Measurements from ENCODE around the gene RNF111. TPM values are rescaled to one million over a fixed set of nuclear protein-coding genes. Genes with fewer than 3 reads are reported as not detected.
A peak's percentile ranks its signal among the peaks of the same experiment; 100 is the strongest.
"Not testable (repeated sequence)": the region's sequence is repeated elsewhere in the genome, so short reads cannot be mapped to it uniquely, and the experiment has no call there.

Gene RNF111
- total RNA-seq, 2 experiments from 2014 or later: 22.6 to 25.0 TPM

DNA sequence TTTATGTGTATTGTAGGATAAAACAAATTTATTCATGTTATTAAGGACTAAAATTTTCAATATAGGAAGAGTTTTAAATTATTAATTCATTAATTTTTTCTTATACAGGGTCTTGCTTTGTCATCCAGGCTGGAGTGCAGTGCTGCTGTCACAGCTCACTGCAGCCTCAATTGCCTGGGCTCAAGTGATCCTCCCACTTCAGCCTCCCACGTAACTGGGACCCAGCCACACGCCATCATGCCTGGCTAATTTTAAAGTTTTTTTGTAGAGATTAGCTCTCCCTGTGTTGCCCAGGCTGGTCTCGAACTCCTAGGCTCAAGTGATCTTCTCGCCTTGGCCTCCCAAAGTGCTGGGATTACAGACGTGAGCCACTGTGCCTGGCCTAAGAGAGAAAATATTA is 132.2 kb downstream of the RNF111 start:
- intact Hi-C loops (cut with micrococcal nuclease): no loop called here
- ChIA-PET CTCF (no interaction called here), POLR2A (no interaction called here)
- H3K4me3 Mint-ChIP-seq: no peak overlapping the region
- peaks cover 43% of the 10 kb centered on the region for H3K36me3 Mint-ChIP-seq
- no peak overlapping the region for H3K27ac Mint-ChIP-seq
- H3K27me3 Mint-ChIP-seq: no peaks in the 10 kb centered on the region
- no peaks in the 10 kb centered on the region for H3K9me3 Mint-ChIP-seq
- no peak for DNase-seq
- H3K4me1 Mint-ChIP-seq (ENCODE audit: low read depth): no peaks in the 10 kb centered on the region

DNA sequence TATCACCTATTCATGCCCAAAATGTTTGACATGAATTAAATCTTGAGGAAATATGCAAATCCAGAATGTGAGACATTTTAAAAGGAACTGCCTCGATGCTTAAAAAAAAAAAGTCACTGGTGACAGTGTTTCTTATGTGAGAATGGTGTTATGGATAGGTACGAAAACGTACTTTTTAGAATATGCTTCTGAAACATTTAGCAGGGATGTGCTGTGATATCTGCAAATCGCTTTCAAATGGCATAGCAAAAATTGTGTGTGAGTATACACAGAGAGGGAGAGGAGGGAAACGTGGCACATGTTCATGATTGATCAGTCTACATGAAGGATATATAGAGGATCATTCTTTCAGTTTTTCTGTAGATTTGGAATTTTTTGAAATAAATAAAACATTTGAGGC is 133.5 kb downstream of the RNF111 start:
- intact Hi-C loops (cut with micrococcal nuclease): no loop called here
- POLR2A ChIA-PET: no interaction called here
- CTCF ChIA-PET: no interaction called here
- H3K9me3 Mint-ChIP-seq: no peaks in the 10 kb centered on the region
- peaks cover 41% of the 10 kb centered on the region for H3K36me3 Mint-ChIP-seq
- H3K4me1 Mint-ChIP-seq (ENCODE audit: low read depth): no peaks in the 10 kb centered on the region
- no peak overlapping the region for H3K27ac Mint-ChIP-seq
- H3K27me3 Mint-ChIP-seq: no peaks in the 10 kb centered on the region
- no peak overlapping the region for H3K4me3 Mint-ChIP-seq
- DNase-seq: no peak

DNA sequence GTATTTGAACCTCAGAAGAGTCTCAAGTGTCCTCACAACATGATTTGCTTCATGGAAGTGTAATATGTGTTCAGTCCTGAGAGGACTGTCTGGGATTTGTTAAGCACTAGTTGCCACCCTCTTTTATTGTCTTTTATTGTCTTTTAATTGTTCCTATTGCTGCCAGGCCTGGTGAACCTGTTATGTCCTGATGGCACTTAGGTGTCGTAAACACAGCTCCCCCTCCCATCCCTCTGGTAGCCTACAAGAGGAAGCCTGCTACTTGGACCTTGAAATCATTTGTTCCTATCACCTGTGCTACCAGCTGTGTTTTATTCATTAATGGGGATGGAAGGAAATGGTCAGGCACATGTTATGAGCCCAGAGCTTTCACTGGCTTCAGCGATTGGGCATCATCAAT is 136.8 kb downstream of the RNF111 start:
- Mint-ChIP-seq H3K27ac (no peak overlapping the region), H3K9me3 (peaks cover 8% of the 10 kb centered on the region), H3K27me3 (no peaks in the 10 kb centered on the region), H3K4me3 (no peak overlapping the region), H3K4me1 (ENCODE audit: low read depth) (no peaks in the 10 kb centered on the region), H3K36me3 (peaks cover 40% of the 10 kb centered on the region)
- ChIA-PET CTCF (no interaction called here), POLR2A (no interaction called here)
- DNase-seq: no peak
- intact Hi-C loops (cut with micrococcal nuclease): no loop called here

DNA sequence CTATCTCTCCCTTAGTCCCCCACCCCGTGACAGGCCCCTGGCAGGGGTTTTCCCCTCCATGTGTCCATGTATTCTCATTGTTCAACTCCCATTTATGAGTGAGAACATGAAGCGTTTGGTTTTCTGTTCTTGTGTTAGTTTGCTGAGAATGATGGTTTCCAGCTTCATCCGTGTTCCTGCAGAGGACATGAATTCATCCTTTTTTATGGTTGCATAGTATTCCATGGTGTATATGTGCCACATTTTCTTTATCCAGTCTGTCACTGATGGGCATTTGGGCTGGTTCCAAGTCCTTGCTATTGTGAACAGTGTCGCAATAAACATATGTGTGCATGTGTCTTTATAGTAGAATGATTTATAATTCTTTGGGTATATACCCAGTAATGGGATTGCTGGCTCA is 138.2 kb downstream of the RNF111 start:
- H3K4me1 Mint-ChIP-seq (ENCODE audit: low read depth); POLR2A ChIA-PET; DNase-seq; H3K4me3 Mint-ChIP-seq; H3K27me3 Mint-ChIP-seq; H3K27ac Mint-ChIP-seq; intact Hi-C loops (cut with micrococcal nuclease): not testable (repeated sequence)
- Mint-ChIP-seq H3K9me3 (peaks cover 19% of the 10 kb centered on the region), H3K36me3 (peaks cover 50% of the 10 kb centered on the region)
- CTCF ChIA-PET: interaction anchor here (1.0 kb wide), 1 partner anchor 12 kb away, joined by 3 read pairs; no protein-coding TSS in a partner anchor

DNA sequence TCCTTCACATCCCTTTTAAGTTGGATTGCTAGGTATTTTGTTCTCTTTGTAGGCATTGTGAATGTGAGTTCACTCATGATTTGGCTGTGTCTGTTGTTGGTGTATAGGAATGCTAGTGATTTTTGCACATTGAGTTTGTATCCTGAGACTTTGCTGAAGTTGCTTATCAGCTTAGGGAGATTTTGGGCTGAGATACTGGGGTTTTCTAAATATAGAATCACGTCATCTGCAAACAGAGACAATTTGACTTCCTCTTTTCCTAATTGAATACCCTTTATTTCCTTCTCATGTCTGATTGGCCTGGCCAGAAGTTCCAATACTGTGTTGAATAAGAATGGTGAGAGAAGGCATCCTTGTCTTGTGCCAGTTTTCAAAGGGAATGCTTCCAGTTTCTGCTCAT is 139.8 kb downstream of the RNF111 start:
- DNase-seq; H3K4me1 Mint-ChIP-seq (ENCODE audit: low read depth); H3K27ac Mint-ChIP-seq; H3K4me3 Mint-ChIP-seq; intact Hi-C loops (cut with micrococcal nuclease); POLR2A ChIA-PET; CTCF ChIA-PET; H3K27me3 Mint-ChIP-seq: not testable (repeated sequence)
- H3K9me3 Mint-ChIP-seq: peaks cover 19% of the 10 kb centered on the region
- H3K36me3 Mint-ChIP-seq: peaks cover 57% of the 10 kb centered on the region

DNA sequence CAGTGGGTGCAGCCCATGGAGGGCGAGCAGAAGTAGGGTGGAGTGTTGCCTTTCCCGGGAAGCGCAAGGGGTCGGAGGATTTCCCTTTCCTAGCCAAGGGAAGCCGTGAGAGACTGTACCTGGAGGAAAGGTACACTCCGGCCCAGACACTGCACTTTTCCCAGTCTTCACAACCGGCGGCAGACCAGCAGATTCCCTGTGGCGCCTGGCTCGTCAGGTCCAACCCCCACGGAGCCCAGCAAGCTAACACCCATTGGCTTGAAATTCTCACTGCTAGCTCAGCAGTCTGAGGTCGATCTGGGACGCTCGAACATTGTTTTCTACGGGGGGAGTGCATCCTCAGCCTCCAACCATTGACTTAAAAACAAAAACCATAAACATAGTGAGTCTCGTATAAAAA is 144.0 kb downstream of the RNF111 start:
- H3K9me3 Mint-ChIP-seq: peaks cover 19% of the 10 kb centered on the region
- ChIA-PET CTCF (interaction anchor here (1.2 kb wide), 1 partner anchor 397 kb away, joined by 3 read pairs; no protein-coding TSS in a partner anchor), POLR2A (no interaction called here)
- no peak overlapping the region for H3K4me3 Mint-ChIP-seq
- H3K36me3 Mint-ChIP-seq: peaks cover 42% of the 10 kb centered on the region
- H3K27ac Mint-ChIP-seq: no peak overlapping the region
- H3K4me1 Mint-ChIP-seq (ENCODE audit: low read depth): no peaks in the 10 kb centered on the region
- intact Hi-C loops (cut with micrococcal nuclease): no loop called here
- no peak for DNase-seq
- no peaks in the 10 kb centered on the region for H3K27me3 Mint-ChIP-seq

DNA sequence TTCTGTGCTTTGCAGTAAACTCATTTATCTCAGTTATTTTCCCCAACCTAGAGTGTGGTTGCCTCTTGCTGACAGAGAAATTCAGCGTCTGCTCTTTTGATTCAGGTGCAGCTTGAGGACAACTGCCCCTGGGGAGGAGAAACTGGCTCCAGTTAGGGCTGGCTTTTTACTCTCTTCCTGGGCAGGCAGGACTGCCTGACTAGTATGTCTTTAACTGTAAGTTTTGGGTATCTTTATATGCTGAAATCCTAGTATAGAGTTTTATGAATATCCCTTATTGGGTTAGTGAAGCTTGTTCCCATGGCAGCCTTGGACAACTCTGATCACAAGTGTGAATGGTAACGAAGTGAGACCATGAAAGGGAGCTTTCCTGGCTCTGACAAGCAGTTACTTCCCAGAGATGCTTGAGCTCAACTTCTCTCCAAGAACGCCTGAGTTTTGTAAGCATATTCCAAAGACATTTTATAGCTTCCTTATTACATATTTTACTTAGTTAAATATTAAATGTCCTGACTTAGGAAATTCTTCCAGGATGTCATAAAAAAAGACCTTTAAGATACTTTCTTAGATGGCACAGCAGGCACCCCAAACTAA is 144.6 kb downstream of the RNF111 start:
- no peak for DNase-seq
- Mint-ChIP-seq H3K27ac (no peak overlapping the region), H3K4me3 (no peak overlapping the region), H3K27me3 (no peaks in the 10 kb centered on the region), H3K4me1 (ENCODE audit: low read depth) (peaks cover under 1% of the 10 kb centered on the region), H3K36me3 (peaks cover 42% of the 10 kb centered on the region), H3K9me3 (peaks cover 19% of the 10 kb centered on the region)
- ChIA-PET CTCF (interaction anchor here (1.2 kb wide), 1 partner anchor 397 kb away, joined by 3 read pairs; no protein-coding TSS in a partner anchor), POLR2A (no interaction called here)
- intact Hi-C loops (cut with micrococcal nuclease): no loop called here

DNA sequence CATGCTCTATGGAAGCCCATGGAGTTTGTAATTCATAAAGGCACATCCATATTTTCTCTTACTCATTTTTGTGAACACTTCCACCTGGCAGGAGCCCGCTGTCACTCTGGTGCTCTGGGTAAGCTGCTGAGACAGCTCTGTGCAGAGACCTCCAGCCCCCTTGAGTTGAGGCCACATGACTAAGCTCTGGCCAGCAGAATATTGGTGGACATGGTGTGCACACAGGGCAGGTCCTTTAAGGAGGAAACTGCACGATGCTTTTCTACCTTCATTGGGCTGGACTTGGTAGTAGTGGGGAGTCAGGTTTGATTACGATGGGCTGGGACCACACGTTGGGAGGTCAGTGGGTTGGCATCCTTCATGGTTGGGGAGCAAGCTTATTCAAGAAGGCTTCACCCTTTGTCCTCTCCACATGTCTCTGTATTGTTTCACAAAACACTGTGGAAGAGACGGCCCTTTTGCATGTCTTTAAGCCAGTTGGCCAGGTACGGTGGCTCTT is 146.5 kb downstream of the RNF111 start:
- no peak overlapping the region for H3K27ac Mint-ChIP-seq
- peaks cover 18% of the 10 kb centered on the region for H3K4me1 Mint-ChIP-seq (ENCODE audit: low read depth)
- ChIA-PET CTCF (no interaction called here), POLR2A (no interaction called here)
- DNase-seq: no peak
- H3K36me3 Mint-ChIP-seq: peaks cover 27% of the 10 kb centered on the region
- H3K9me3 Mint-ChIP-seq: peaks cover 13% of the 10 kb centered on the region
- no peaks in the 10 kb centered on the region for H3K27me3 Mint-ChIP-seq
- intact Hi-C loops (cut with micrococcal nuclease): no loop called here
- no peak overlapping the region for H3K4me3 Mint-ChIP-seq

DNA sequence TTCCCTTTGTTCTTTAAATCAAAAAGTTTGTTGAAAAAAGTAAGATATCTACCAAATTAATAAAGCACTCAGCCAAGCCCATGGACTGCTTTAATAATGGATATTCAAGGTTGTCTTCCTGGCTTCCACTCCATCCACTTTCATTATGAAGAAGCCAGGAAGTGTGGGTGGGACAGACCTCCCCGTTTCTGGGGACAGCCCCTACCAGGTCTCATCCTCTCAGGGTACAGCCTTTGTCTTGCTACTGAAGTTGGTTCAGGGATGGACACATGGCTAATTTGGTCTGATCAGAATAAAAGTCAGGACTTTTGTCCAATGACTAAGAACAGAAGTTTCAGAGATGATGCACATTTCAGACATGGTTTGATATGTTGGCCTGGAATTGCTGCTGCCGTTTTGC is 150.1 kb downstream of the RNF111 start:
- no peaks in the 10 kb centered on the region for H3K9me3 Mint-ChIP-seq
- no peaks in the 10 kb centered on the region for H3K27me3 Mint-ChIP-seq
- H3K27ac Mint-ChIP-seq: peak overlapping the region; percentile 9
- peak; percentile 30 for DNase-seq
- H3K4me1 Mint-ChIP-seq (ENCODE audit: low read depth): peaks cover 24% of the 10 kb centered on the region
- peaks cover 2% of the 10 kb centered on the region for H3K36me3 Mint-ChIP-seq
- no peak overlapping the region for H3K4me3 Mint-ChIP-seq
- CTCF ChIA-PET: interaction anchor here (0.7 to 2.0 kb wide), 4 partner anchors 12 to 181 kb away, joined by 3 to 11 read pairs (median 6); no protein-coding TSS in a partner anchor
- intact Hi-C loops (cut with micrococcal nuclease): no loop called here
- POLR2A ChIA-PET: no interaction called here

DNA sequence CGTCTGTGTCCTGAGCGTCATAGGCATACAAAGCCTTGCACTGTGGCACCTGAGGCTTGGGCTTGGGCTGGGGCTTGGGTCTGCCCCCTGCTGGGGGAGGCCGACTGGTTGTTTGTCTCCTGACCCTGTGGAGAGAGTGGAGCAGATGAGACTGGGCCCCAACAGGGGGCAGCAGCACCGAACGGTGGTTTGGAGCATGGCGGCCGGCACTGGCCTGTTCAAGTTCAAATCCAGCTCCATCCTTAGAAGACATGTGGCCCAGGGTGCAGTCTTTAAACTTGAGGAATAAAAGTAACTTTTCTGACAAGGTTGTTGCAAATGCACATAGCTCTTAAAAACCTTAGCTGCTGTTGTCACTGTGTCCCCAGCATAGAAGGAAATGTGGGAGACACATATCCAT is 150.8 kb downstream of the RNF111 start:
- no peak overlapping the region for H3K4me3 Mint-ChIP-seq
- no peaks in the 10 kb centered on the region for H3K27me3 Mint-ChIP-seq
- no peaks in the 10 kb centered on the region for H3K9me3 Mint-ChIP-seq
- peaks cover 24% of the 10 kb centered on the region for H3K4me1 Mint-ChIP-seq (ENCODE audit: low read depth)
- intact Hi-C loops (cut with micrococcal nuclease): loop anchor here (2.0 kb wide), 1 partner anchor 151 kb away; the partner anchor contains the start of gene RNF111
- peak; percentile 72 for DNase-seq
- ChIA-PET POLR2A (no interaction called here), CTCF (interaction anchor here (0.6 to 2.0 kb wide), 8 partner anchors 13 to 355 kb away, joined by 3 to 11 read pairs (median 3); no protein-coding TSS in a partner anchor)
- H3K27ac Mint-ChIP-seq: no peak overlapping the region
- peaks cover 2% of the 10 kb centered on the region for H3K36me3 Mint-ChIP-seq

DNA sequence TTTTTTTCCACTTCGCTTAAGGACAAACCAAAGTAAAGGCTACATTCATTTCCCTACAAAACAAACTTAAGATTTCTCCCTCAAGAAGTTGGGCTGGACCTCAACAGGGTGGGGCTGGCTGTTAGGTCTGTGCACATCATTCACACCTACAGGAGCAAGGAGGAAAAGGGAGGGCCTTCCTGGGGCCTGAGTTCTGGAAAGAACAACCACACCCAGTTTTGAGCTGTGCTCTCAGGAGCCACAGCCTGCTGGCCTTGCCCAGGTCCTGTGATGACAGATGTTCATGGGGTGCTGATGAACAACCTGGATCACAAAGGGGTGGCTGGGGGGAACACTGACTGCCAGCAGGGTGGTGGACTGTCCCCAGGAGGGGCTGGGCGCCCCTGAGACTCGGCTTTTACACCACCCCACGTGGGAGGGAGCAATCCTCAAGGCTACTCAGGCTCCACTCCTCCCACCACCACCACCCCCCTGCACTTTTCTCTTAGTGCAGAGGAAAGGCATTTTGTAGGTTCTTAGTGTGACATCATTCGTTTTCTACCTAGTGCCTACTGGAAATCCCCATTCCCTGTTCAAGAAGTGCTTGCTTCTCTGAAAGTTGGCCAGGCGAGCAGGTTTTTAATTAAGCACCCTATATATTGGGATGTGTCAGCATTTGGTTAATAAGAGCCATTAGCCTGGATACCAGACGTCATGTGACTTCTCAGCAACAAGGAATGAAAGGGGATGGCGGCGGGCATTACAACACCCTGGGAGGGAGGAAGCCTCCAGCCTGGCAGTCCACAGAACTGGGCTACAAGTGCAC is 153.2 kb downstream of the RNF111 start:
- intact Hi-C loops (cut with micrococcal nuclease): no loop called here
- ChIA-PET POLR2A (no interaction called here), CTCF (no interaction called here)
- Mint-ChIP-seq H3K4me1 (ENCODE audit: low read depth) (peaks cover 24% of the 10 kb centered on the region), H3K9me3 (no peaks in the 10 kb centered on the region), H3K27ac (no peak overlapping the region), H3K4me3 (no peak overlapping the region), H3K36me3 (no peaks in the 10 kb centered on the region), H3K27me3 (no peaks in the 10 kb centered on the region)
- DNase-seq: no peak

DNA sequence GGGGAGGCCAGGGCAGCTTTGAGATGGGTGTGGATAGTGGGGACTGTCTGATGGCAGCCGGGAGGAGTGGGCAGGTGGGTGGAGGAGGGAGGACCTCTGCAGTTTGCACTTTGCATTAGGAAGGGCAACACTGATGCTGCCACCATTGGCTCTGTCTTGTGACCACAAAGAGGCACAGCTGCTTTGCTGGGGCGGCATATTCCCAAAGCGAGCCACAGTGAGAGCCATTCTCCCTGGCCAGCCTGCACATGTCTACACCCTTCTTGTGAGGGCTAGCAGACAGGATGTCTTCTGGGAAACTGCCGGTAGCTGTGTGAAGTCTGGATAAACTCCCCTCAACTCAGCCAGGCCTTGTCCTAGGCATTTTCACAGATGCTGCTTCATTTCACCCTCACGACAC is 155.8 kb downstream of the RNF111 start:
- intact Hi-C loops (cut with micrococcal nuclease): no loop called here
- no peaks in the 10 kb centered on the region for H3K9me3 Mint-ChIP-seq
- H3K4me1 Mint-ChIP-seq (ENCODE audit: low read depth): peaks cover 11% of the 10 kb centered on the region
- ChIA-PET CTCF (interaction anchor here (0.9 to 1.0 kb wide), 2 partner anchors 350 to 386 kb away, joined by 4 read pairs; no protein-coding TSS in a partner anchor), POLR2A (no interaction called here)
- H3K27me3 Mint-ChIP-seq: no peaks in the 10 kb centered on the region
- no peak overlapping the region for H3K27ac Mint-ChIP-seq
- no peaks in the 10 kb centered on the region for H3K36me3 Mint-ChIP-seq
- no peak overlapping the region for H3K4me3 Mint-ChIP-seq
- no peak for DNase-seq
